ENCODE data around the gene ATG9A. TPM values are rescaled to one million over a fixed set of nuclear protein-coding genes. Genes with fewer than 3 reads are reported as not detected.

The ATG9A gene
- total RNA-seq, 4 donors from 2014 or later = 39.8 to 82.6 (median 47.0) TPM

GRCh38 chr2:219228041-219228910 is 1.2 kb downstream of the ATG9A start:
- H3K4me1 ChIP-seq = peaks cover 0 to 40% (median 19%) of the 10 kb centered on the region in 3 donors

GRCh38 chr2:219225350-219225749 is 4.1 kb downstream of the ATG9A start:
- H3K4me1 ChIP-seq = peaks cover 0 to 23% (median 13%) of the 10 kb centered on the region in 3 donors
- WGBS, 2 donors (ENCODE audit: low coverage in 1 of 2) = 80 to 86% methylated on average over 2 of the region's 3 CpGs
- H3K9me3 ChIP-seq = no peaks in the 10 kb centered on the region
- H3K4me3 ChIP-seq = no peak overlapping the region
- H3K27me3 ChIP-seq = no peaks in the 10 kb centered on the region
- H3K27ac ChIP-seq = no peak overlapping the region
- no peak for TF ChIP-seq CTCF (IDR thresholded peaks at IDR 0.05)
- TF ChIP-seq POLR2A (IDR thresholded peaks at IDR 0.05) = no peak
- TF ChIP-seq EP300 (IDR thresholded peaks at IDR 0.05) = no peak
- TF ChIP-seq POLR2AphosphoS5 (IDR thresholded peaks at IDR 0.05) = no peak
- peaks cover 0 to 70% of the 10 kb centered on the region in 2 donors for H3K36me3 ChIP-seq
- no peak for ATAC-seq

More at GRCh38 chr2:219228041-219228910, 1.2 kb downstream of the ATG9A start:
- no peaks in the 10 kb centered on the region for H3K9me3 ChIP-seq
- 38 to 44% methylated on average over 1 to 4 of the region's 7 CpGs for WGBS, 2 donors (ENCODE audit: low coverage in 1 of 2)
- peak overlapping the region; percentile 77 to 96 (median 96) for H3K27ac ChIP-seq
- ATAC-seq = no peak
- no peak for TF ChIP-seq CTCF (IDR thresholded peaks at IDR 0.05)
- no peak for TF ChIP-seq POLR2A (IDR thresholded peaks at IDR 0.05)
- TF ChIP-seq POLR2AphosphoS5 (IDR thresholded peaks at IDR 0.05) = no peak
- TF ChIP-seq EP300 (IDR thresholded peaks at IDR 0.05) = no peak
- H3K36me3 ChIP-seq = peaks cover 0 to 59% of the 10 kb centered on the region in 2 donors
- H3K27me3 ChIP-seq = no peaks in the 10 kb centered on the region
- H3K4me3 ChIP-seq = peak overlapping the region; percentile 67 to 78

- no peak for ATAC-seq
- no peak for TF ChIP-seq EP300 (IDR thresholded peaks at IDR 0.05)
- no peak for TF ChIP-seq POLR2A (IDR thresholded peaks at IDR 0.05)
- peaks cover 0 to 81% of the 10 kb centered on the region in 2 donors for H3K36me3 ChIP-seq
- 80 to 100% methylated on average over 4 to 7 of the region's 31 CpGs for WGBS, 2 donors (ENCODE audit: low coverage in 1 of 2)
- H3K27ac ChIP-seq = no peak overlapping the region
- no peak overlapping the region for H3K4me3 ChIP-seq
- no peaks in the 10 kb centered on the region for H3K9me3 ChIP-seq
- no peaks in the 10 kb centered on the region for H3K27me3 ChIP-seq
- peaks cover 3 to 34% (median 23%) of the 10 kb centered on the region in 3 donors for H3K4me1 ChIP-seq
These were observed 5.4 kb downstream of the ATG9A start for GRCh38 chr2:219223831-219224610.

- Histone ChIP-seq H3K4me1 (peaks cover 3 to 34% (median 21%) of the 10 kb centered on the region in 3 donors), H3K36me3 (peaks cover 0 to 77% of the 10 kb centered on the region in 2 donors), H3K27ac (no peak overlapping the region), H3K27me3 (no peaks in the 10 kb centered on the region), H3K9me3 (no peaks in the 10 kb centered on the region), H3K4me3 (no peak overlapping the region)
- WGBS, 2 donors (ENCODE audit: low coverage in 1 of 2) = 80 to 100% methylated on average over 5 to 6 of the region's 16 CpGs
- no peak for ATAC-seq
- no peak for TF ChIP-seq POLR2AphosphoS5 (IDR thresholded peaks at IDR 0.05)
- no peak for TF ChIP-seq EP300 (IDR thresholded peaks at IDR 0.05)
- TF ChIP-seq POLR2A (IDR thresholded peaks at IDR 0.05) = no peak
- no peak for TF ChIP-seq CTCF (IDR thresholded peaks at IDR 0.05)
These were observed 7.4 kb downstream of the ATG9A start for GRCh38 chr2:219221957-219222518.

Data from gastroesophageal sphincter (tissue), 4 donors.